Hepatocyte (in vitro differentiated cells): Measurements from ENCODE around the gene AOAH. TPM values are rescaled to one million over a fixed set of nuclear protein-coding genes. Genes with fewer than 3 reads are reported as not detected.
"Not testable (repeated sequence)": the region's sequence is repeated elsewhere in the genome, so short reads cannot be mapped to it uniquely, and the experiment has no call there.

ENCODE experiments used
- DNase-seq: peaks from one replicate; pipeline ENCODE4 v3.0.0-alpha.2; 2016; ENCODE audit warnings: low spot score
- H2AFZ ChIP-seq: fragments of 200-600 bp; sonication (generic); 2 replicates; pipeline ENCODE4 v1.6.0; 2016; ENCODE audit warnings: antibody characterized with exemption, mild to moderate bottlenecking
- H3K27ac ChIP-seq: fragments of 200-600 bp; sonication (generic); 2 replicates; pipeline ENCODE4 v1.5.1; 2016; ENCODE audit warnings: mild to moderate bottlenecking
- H3K27me3 ChIP-seq: fragments of 200-600 bp; sonication (generic); 2 replicates; pipeline ENCODE4 v1.6.1; 2016
- H3K36me3 ChIP-seq: fragments of 200-600 bp; sonication (generic); replicated peaks from 2 replicates; pipeline ENCODE4 v1.5.1; 2016; ENCODE audit warnings: low read depth; ENCODE audit not compliant: insufficient read depth
- H3K4me1 ChIP-seq: fragments of 200-600 bp; sonication (generic); 2 replicates; pipeline ENCODE4 v1.5.1; 2016; ENCODE audit warnings: mild to moderate bottlenecking, moderate library complexity; ENCODE audit not compliant: insufficient read depth
- H3K4me2 ChIP-seq: fragments of 200-600 bp; sonication (generic); 2 replicates; pipeline ENCODE4 v1.6.0; 2016
- H3K4me3 ChIP-seq: fragments of 200-600 bp; sonication (generic); 2 replicates; pipeline ENCODE4 v1.5.1; 2016; ENCODE audit warnings: mild to moderate bottlenecking
- H3K79me2 ChIP-seq: fragments of 200-600 bp; sonication (generic); 2 replicates; pipeline ENCODE4 v1.6.0; 2017; ENCODE audit warnings: mild to moderate bottlenecking
- H3K9me2 ChIP-seq: fragments of 200-600 bp; sonication (generic); replicated peaks from 2 replicates; pipeline ENCODE4 v1.6.0; 2017; ENCODE audit warnings: mild to moderate bottlenecking; ENCODE audit not compliant: insufficient read depth
- H3K9me3 ChIP-seq: fragments of 200-600 bp; sonication (generic); 2 replicates; pipeline ENCODE4 v1.5.1; 2016; ENCODE audit warnings: low read depth, mild to moderate bottlenecking
- H4K20me1 ChIP-seq: fragments of 200-600 bp; sonication (generic); 2 replicates; pipeline ENCODE4 v1.6.0; 2016; ENCODE audit warnings: mild to moderate bottlenecking; ENCODE audit not compliant: insufficient read depth, poor library complexity, severe bottlenecking
- CTCF ChIP-seq: fragments of 200-600 bp; sonication (generic); IDR thresholded peaks from 2 replicates; pipeline ENCODE4 v1.5.1; 2016; ENCODE audit warnings: antibody characterized with exemption, mild to moderate bottlenecking; ENCODE audit not compliant: poor library complexity
- EZH2 ChIP-seq: fragments of 200-600 bp; sonication (generic); IDR thresholded peaks from 2 replicates; pipeline ENCODE4 v1.6.1; 2016; ENCODE audit warnings: antibody characterized with exemption, mild to moderate bottlenecking, borderline replicate concordance
- EZH2phosphoT487 ChIP-seq: fragments of 200-600 bp; sonication (generic); IDR thresholded peaks from one replicate; pipeline ENCODE4 v1.6.1; 2018; ENCODE audit warnings: antibody characterized with exemption, mild to moderate bottlenecking, low read depth, moderate library complexity; ENCODE audit not compliant: unreplicated experiment, severe bottlenecking
- WGBS: methylation state at CpG from one replicate; pipeline ENCODE4 v1.1.6; 2016; ENCODE audit warnings: low lambda C conversion rate; ENCODE audit errors: missing lambda C conversion rate; 5-methylcytosine and 5-hydroxymethylcytosine counted together
- polyA plus RNA-seq: library from polyadenylated mRNA; unstranded; fragments of >200 nt; fragmentation: Nextera tagmentation; extraction: Ambion mirVana; gene quantifications from 2 replicates; pipeline ENCODE4 v1.2.1, GENCODE V29; 2016
- total RNA-seq: library from RNA; depleted of rRNA; stranded (reverse); fragments of >200 nt; gene quantifications from 2 replicates; pipeline ENCODE4 v1.2.3, GENCODE V29; 2014

AOAH gene
- total and polyA plus RNA-seq, 2 experiments from 2014 or later: 2.4 to 3.9 TPM

DNA sequence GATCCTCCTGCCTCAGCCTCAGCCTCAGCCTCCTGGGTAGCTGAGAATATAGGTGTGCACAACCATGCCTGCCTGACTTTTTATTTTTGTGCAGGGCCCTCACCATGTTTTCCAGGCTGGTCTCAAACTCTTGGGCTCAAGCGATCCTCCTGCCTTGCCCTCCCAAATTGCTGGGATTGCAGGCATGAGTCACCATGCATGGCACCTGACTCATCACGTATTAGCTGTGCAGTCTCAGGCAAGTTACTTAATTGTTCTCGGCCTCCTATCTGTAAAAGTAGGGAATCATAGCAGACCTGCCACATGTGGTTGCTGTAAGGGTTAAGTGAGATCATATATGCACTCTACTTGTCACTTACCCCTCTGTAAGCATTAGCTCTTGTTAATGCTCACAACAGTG lies 217.5 kb downstream of the AOAH start:
- no peak overlapping the region for H3K27ac ChIP-seq
- TF ChIP-seq CTCF (no peak), EZH2phosphoT487 (no peak), EZH2 (no peak)
- H3K27me3 ChIP-seq: no peaks in the 10 kb centered on the region
- 85% methylated on average over 3 of the region's 3 CpGs for WGBS
- H3K9me2 ChIP-seq: no peaks in the 10 kb centered on the region
- no peaks in the 10 kb centered on the region for H4K20me1 ChIP-seq
- DNase-seq: no peak
- H3K4me3 ChIP-seq: no peak overlapping the region
- H2AFZ ChIP-seq: no peak overlapping the region
- H3K79me2 ChIP-seq: no peaks in the 10 kb centered on the region
- no peaks in the 10 kb centered on the region for H3K9me3 ChIP-seq
- no peaks in the 10 kb centered on the region for H3K4me1 ChIP-seq
- H3K4me2 ChIP-seq: no peak overlapping the region
- no peaks in the 10 kb centered on the region for H3K36me3 ChIP-seq

DNA sequence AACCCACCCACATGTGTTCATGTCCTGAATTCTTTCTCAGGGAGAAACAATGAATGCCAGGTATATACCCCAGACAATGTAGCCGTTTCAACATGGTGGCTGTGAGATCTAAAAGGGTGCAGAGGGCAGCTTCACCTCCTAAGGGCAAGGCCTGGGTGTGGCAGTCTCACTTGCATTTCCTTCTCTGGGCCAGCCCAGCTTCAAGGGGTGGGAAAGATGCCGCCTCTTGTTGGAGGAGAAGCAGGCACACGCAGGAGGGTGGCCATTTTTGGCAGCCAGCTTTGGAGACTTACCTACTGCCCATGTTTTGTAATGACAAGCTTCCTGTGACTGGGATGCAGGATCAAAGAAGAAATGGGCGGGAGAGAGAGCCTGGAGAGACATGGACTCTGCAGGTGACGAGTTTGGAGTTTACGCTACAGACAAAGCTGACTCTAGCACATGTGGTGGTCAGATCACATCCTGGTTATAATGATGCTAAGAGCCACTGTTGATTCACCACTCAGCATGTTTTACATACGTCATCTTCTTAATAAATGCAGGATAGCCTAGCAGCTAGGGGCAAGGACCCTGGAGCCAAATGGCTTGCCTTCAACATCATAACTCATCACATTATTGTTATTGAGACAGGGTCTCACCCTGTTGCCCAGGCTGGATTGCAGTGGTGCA lies 218.0 kb downstream of the AOAH start:
- no peak overlapping the region for H3K4me2 ChIP-seq
- no peak for DNase-seq
- H2AFZ ChIP-seq: no peak overlapping the region
- H3K27me3 ChIP-seq: no peaks in the 10 kb centered on the region
- 90% methylated on average over 7 of the region's 7 CpGs for WGBS
- H3K27ac ChIP-seq: no peak overlapping the region
- H3K4me3 ChIP-seq: no peak overlapping the region
- H3K9me2 ChIP-seq: no peaks in the 10 kb centered on the region
- H4K20me1 ChIP-seq: no peaks in the 10 kb centered on the region
- no peaks in the 10 kb centered on the region for H3K79me2 ChIP-seq
- no peaks in the 10 kb centered on the region for H3K9me3 ChIP-seq
- H3K4me1 ChIP-seq: no peaks in the 10 kb centered on the region
- TF ChIP-seq EZH2: no peak
- TF ChIP-seq EZH2phosphoT487: no peak
- no peak for TF ChIP-seq CTCF
- H3K36me3 ChIP-seq: no peaks in the 10 kb centered on the region

DNA sequence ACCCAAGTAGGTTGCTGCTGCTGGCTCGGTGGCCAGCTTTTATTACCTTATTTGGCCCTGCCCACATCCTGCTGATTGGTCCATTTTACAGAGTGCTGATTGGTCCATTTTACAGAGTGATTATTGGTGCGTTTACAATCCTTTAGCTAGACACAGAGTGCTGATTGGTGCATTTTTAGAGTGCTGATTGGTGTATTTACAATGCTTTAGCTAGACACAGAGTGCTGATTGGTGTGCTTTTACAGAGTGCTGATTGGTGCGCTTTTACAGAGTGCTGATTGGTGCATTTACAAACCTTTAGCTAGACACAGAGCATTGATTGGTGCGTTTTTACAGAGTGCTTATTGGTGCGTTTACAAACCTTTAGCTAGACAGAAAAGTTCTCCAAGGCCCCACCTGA lies 219.7 kb downstream of the AOAH start:
- H4K20me1 ChIP-seq, H2AFZ ChIP-seq, H3K27me3 ChIP-seq, H3K4me3 ChIP-seq, H3K36me3 ChIP-seq, H3K9me3 ChIP-seq, DNase-seq, H3K79me2 ChIP-seq, H3K4me1 ChIP-seq, H3K4me2 ChIP-seq, H3K27ac ChIP-seq, H3K9me2 ChIP-seq: not testable (repeated sequence)
- WGBS: 90% methylated on average over 5 of the region's 5 CpGs

- 96% methylated on average over 17 of the region's 17 CpGs for WGBS
- not testable (repeated sequence) for H3K4me2 ChIP-seq
Measured at GRCh38 chr7:36504216-36504615, 220.1 kb downstream of the AOAH start.

More at GRCh38 chr7:36504216-36504615, 220.1 kb downstream of the AOAH start:
- not testable (repeated sequence) for H2AFZ ChIP-seq, H4K20me1 ChIP-seq, H3K36me3 ChIP-seq, H3K9me3 ChIP-seq, H3K79me2 ChIP-seq, H3K27ac ChIP-seq, H3K9me2 ChIP-seq, H3K4me1 ChIP-seq, H3K4me3 ChIP-seq, DNase-seq, H3K27me3 ChIP-seq
